ENCODE results near the gene PLEKHG4B. TPM values are rescaled to one million over a fixed set of nuclear protein-coding genes. Genes with fewer than 3 reads are reported as not detected.
"Not testable (repeated sequence)": the region's sequence is repeated elsewhere in the genome, so short reads cannot be mapped to it uniquely, and the experiment has no call there.

Gene PLEKHG4B
- total RNA-seq, 1 donor from 2014 or later, result not detected

GRCh38 chr5:195401-196160 lies 103.6 kb downstream of the PLEKHG4B start:
- H3K27me3 ChIP-seq (ENCODE audit: control insufficient read depth, insufficient read depth, low read length), result peaks cover 4% of the 10 kb centered on the region
- no peak overlapping the region for H3K4me3 ChIP-seq (ENCODE audit: low read depth, low read length)
- DNase-seq (ENCODE audit: low read depth) (no peak), FAIRE-seq (no peak)
- no peaks in the 10 kb centered on the region for H3K36me3 ChIP-seq (ENCODE audit: control insufficient read depth, insufficient read depth, low read length)
- no peak for TF ChIP-seq CTCF (IDR thresholded peaks at IDR 0.05; ENCODE audit: insufficient read depth, low read length, severe bottlenecking)

DNA sequence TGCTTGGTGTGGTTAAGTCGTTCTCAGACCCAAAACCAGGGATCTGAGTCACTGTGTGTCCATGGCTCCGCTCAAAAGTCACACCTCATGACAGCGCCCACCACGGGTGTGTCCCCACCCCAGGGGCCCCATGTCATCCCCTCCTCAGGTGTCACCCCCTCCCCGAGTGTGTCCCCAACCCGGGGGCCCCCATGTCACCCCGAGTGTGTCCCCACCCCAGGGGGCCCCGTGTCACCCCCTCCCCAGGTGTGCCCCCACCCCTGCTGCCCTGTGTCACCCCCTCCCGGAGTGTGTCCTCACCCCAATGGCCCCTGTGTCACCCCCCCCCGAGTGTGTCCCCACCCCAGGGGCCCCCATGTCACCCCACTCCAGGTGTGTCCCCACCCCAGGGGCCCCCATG lies 104.4 kb downstream of the PLEKHG4B start:
- Histone ChIP-seq H3K4me3 (ENCODE audit: low read depth, low read length) (no peak overlapping the region), H3K36me3 (ENCODE audit: control insufficient read depth, insufficient read depth, low read length) (no peaks in the 10 kb centered on the region), H3K27me3 (ENCODE audit: control insufficient read depth, insufficient read depth, low read length) (peaks cover 1% of the 10 kb centered on the region)
- FAIRE-seq, result no peak
- TF ChIP-seq CTCF (IDR thresholded peaks at IDR 0.05; ENCODE audit: insufficient read depth, low read length, severe bottlenecking), result no peak
- no peak for DNase-seq (ENCODE audit: low read depth)

- not testable (repeated sequence) for FAIRE-seq; H3K36me3 ChIP-seq (ENCODE audit: control insufficient read depth, insufficient read depth, low read length); DNase-seq (ENCODE audit: low read depth); H3K4me3 ChIP-seq (ENCODE audit: low read depth, low read length); H3K27me3 ChIP-seq (ENCODE audit: control insufficient read depth, insufficient read depth, low read length)
Measured at GRCh38 chr5:197031-197430, 105.1 kb downstream of the PLEKHG4B start.

DNA sequence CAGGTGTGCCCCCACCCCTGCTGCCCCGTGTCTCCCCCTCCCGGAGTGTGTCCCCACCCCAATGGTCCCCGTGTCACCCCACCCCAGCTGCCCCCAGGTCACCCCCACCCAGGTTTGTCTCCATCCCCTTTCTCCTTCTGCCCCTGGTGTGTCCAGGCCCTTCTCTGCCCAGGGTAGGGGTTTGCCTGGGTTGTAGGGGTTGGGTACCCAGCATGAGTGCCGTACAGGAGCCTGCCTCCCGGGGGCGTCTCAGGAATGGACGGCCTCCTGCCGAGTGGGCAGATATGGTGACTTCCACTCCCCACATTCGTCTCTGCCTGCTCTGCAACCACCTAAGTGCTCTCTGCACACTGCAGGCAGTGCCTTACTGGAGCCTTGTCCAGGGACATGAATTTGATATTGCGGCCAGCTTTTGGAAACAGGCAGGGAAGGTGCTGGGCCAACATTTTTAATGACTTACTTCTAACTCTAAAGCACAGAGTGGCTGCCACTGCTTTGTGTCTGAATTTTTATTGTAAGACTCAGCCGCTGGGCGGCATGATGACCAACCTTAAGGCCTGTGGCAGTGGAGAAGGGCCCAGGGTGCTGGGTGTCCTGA lies 106.0 kb downstream of the PLEKHG4B start:
- DNase-seq (ENCODE audit: low read depth), result no peak
- FAIRE-seq, result no peak
- no peak for TF ChIP-seq CTCF (IDR thresholded peaks at IDR 0.05; ENCODE audit: insufficient read depth, low read length, severe bottlenecking)
- no peaks in the 10 kb centered on the region for H3K36me3 ChIP-seq (ENCODE audit: control insufficient read depth, insufficient read depth, low read length)
- H3K27me3 ChIP-seq (ENCODE audit: control insufficient read depth, insufficient read depth, low read length), result no peaks in the 10 kb centered on the region
- H3K4me3 ChIP-seq (ENCODE audit: low read depth, low read length), result no peak overlapping the region

- H3K27me3 ChIP-seq (ENCODE audit: control insufficient read depth, insufficient read depth, low read length), result no peaks in the 10 kb centered on the region
- DNase-seq (ENCODE audit: low read depth) (no peak), FAIRE-seq (no peak)
- TF ChIP-seq CTCF (IDR thresholded peaks at IDR 0.05; ENCODE audit: insufficient read depth, low read length, severe bottlenecking), result no peak
- H3K4me3 ChIP-seq (ENCODE audit: low read depth, low read length), result no peak overlapping the region
- peaks cover 2% of the 10 kb centered on the region for H3K36me3 ChIP-seq (ENCODE audit: control insufficient read depth, insufficient read depth, low read length)
Measured at GRCh38 chr5:198516-199196, 106.7 kb downstream of the PLEKHG4B start.

DNA sequence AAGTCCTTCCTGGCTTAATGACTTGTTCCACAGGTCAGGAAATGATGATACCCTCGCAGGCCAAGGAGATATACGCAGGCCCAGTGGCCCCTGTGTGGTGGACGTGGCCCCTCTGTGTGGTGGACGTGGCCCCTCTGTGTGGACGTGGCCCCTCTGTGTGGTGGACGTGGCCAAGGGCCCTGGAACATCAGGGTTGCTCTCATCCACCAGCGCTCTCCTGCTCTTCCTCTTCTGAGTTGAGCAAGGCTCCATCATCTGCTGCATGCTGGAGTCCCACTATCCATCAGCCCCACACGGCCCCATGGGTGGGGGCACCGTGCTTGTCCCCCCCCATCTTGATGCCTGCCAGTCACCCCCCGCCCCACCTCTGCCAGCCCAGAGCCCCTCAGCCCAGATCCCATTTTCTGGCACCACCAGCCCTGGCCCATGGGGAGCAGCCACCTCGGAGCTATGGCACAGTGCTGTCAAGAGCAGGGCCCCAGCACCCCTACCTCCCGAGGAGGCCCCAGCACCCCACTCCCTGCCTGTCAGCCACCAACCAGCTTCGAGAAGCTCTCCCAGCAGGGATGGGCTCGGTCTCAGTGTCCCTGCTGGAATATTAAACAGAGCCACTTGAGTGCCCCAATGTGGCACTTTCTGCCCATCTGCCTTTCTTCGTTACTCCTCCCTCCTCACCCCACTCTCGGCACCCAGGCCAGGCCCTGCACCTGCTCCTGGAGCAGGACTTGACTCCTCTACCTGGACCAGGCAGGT lies 107.4 kb downstream of the PLEKHG4B start:
- FAIRE-seq (no peak), DNase-seq (ENCODE audit: low read depth) (no peak)
- H3K4me3 ChIP-seq (ENCODE audit: low read depth, low read length), result no peak overlapping the region
- peaks cover 4% of the 10 kb centered on the region for H3K36me3 ChIP-seq (ENCODE audit: control insufficient read depth, insufficient read depth, low read length)
- TF ChIP-seq CTCF (IDR thresholded peaks at IDR 0.05; ENCODE audit: insufficient read depth, low read length, severe bottlenecking), result no peak
- H3K27me3 ChIP-seq (ENCODE audit: control insufficient read depth, insufficient read depth, low read length), result no peaks in the 10 kb centered on the region
